Body of pancreas (tissue), 4 donors: ENCODE measurements around the gene PRR20A. TPM values are rescaled to one million over a fixed set of nuclear protein-coding genes. Genes with fewer than 3 reads are reported as not detected.
"Not testable (repeated sequence)": the region's sequence is repeated elsewhere in the genome, so short reads cannot be mapped to it uniquely, and the experiment has no call there.

ENCODE experiments used
- ATAC-seq: fragments of 150-250 bp; one replicate; pipeline ENCODE4 v1.9.1; 2016
- DNase-seq, 4 donors: peaks; one replicate each; pipeline ENCODE4 v3.0.0-alpha.2; 2019
- H3K27ac ChIP-seq, 4 donors: fragments of 200-600 bp; sonication (generic); 1 replicate in 3 of 4; 2 replicates in 1 of 4; pipeline versions ENCODE4 v1.5.1 to v1.6.1; 2016 to 2019; ENCODE audit warnings: mild to moderate bottlenecking in 1 of 4, mixed read lengths in 1 of 4, moderate library complexity in 1 of 4
- H3K27me3 ChIP-seq, 2 donors: fragments of 200-600 bp; sonication (generic); one replicate each; pipeline ENCODE4 v1.6.0; 2016; ENCODE audit warnings: mild to moderate bottlenecking in 1 of 2
- H3K36me3 ChIP-seq, 2 donors: fragments of 200-600 bp; sonication (generic); replicated peaks in 1 of 2; 2 replicates each; pipeline ENCODE4 v1.5.1; 2016; ENCODE audit warnings: low read depth in 2 of 2; ENCODE audit not compliant: insufficient read depth in 1 of 2
- H3K4me1 ChIP-seq: fragments of 200-600 bp; sonication (generic); one replicate; pipeline ENCODE4 v1.6.0; 2016
- H3K4me3 ChIP-seq, 2 donors: fragments of 200-600 bp; sonication (generic); 1 replicate in 1 of 2; 2 replicates in 1 of 2; pipeline ENCODE4 v1.5.1; 2016 to 2019
- H3K9me3 ChIP-seq, 3 donors: fragments of 200-600 bp; sonication (generic); 1 replicate in 2 of 3; 2 replicates in 1 of 3; pipeline ENCODE4 v1.5.1; 2016
- POLR2A ChIP-seq, 3 donors: fragments of 450-650 bp; IDR thresholded peaks; one replicate each; pipeline ENCODE4 v1.6.1; 2016; ENCODE audit warnings: antibody characterized with exemption in 3 of 3, mild to moderate bottlenecking in 2 of 3
- WGBS, 2 donors: methylation state at CpG; one replicate each; pipeline ENCODE4 v1.1.5; 2017; 5-methylcytosine and 5-hydroxymethylcytosine counted together
- intact Hi-C: fragments of 100-400 bp; cut with DNase I; formaldehyde crosslinking; loops from one replicate; pipeline ENCODE4 v1.15.1; 2023
- total RNA-seq, 2 donors: library from RNA; depleted of rRNA; stranded (reverse); fragments of >200 nt; gene quantifications; one replicate each; pipeline ENCODE4 v1.1.0, GENCODE V29; 2016
- TF ChIP-seq, protein P1 (sequence below), 7 experiments: fragments of 450-650 bp in 4 of 7; fragments of 200-600 bp in 3 of 7; sonication (generic) in 3 of 7; IDR thresholded peaks; one replicate each; pipeline ENCODE4 v1.5.1; 2016 to 2019; ENCODE audit warnings: antibody characterized with exemption in 7 of 7

PRR20A gene
- total RNA-seq, 2 donors from 2014 or later = not detected

DNA sequence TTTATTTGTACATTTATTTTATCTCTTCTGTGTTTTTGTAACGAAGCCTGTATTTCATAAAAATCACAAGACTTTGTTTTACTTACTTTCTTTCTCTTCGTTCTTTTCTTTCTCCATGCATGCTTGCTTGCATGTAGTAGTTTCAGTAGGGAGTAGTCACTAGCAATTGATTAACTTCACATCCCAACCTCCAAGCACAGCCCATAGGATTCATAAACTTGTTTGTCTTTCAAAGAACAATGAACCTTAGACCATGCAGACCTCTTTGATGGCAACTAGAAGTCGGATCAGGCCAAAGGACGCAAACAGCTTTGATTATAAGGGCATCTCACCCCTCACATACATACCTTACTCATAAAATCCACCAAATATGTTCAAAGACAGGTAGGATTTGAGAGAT is 3.1 kb upstream of the PRR20A start:
- Histone ChIP-seq H3K9me3 (no peaks in the 10 kb centered on the region), H3K4me3 (no peak overlapping the region), H3K27ac (no peak overlapping the region), H3K4me1 (no peaks in the 10 kb centered on the region), H3K27me3 (no peaks in the 10 kb centered on the region), H3K36me3 (no peaks in the 10 kb centered on the region)
- ATAC-seq = no peak
- DNase-seq = no peak
- intact Hi-C loops = no loop called here
- TF ChIP-seq POLR2A (IDR thresholded peaks at IDR 0.05) = no peak
- TF ChIP-seq, protein P1, sequence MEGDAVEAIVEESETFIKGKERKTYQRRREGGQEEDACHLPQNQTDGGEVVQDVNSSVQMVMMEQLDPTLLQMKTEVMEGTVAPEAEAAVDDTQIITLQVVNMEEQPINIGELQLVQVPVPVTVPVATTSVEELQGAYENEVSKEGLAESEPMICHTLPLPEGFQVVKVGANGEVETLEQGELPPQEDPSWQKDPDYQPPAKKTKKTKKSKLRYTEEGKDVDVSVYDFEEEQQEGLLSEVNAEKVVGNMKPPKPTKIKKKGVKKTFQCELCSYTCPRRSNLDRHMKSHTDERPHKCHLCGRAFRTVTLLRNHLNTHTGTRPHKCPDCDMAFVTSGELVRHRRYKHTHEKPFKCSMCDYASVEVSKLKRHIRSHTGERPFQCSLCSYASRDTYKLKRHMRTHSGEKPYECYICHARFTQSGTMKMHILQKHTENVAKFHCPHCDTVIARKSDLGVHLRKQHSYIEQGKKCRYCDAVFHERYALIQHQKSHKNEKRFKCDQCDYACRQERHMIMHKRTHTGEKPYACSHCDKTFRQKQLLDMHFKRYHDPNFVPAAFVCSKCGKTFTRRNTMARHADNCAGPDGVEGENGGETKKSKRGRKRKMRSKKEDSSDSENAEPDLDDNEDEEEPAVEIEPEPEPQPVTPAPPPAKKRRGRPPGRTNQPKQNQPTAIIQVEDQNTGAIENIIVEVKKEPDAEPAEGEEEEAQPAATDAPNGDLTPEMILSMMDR (IDR thresholded peaks at IDR 0.05) = no peak
- 28 to 33% methylated on average over 4 of the region's 4 CpGs for WGBS, 2 donors

- ATAC-seq = no peak
- TF ChIP-seq POLR2A (IDR thresholded peaks at IDR 0.05) = no peak
- TF ChIP-seq, protein P1 (IDR thresholded peaks at IDR 0.05) = no peak
- no peak overlapping the region for H3K4me3 ChIP-seq
- no peaks in the 10 kb centered on the region for H3K9me3 ChIP-seq
- H3K27ac ChIP-seq = no peak overlapping the region
- 63 to 75% methylated on average over 5 of the region's 5 CpGs for WGBS, 2 donors
- no peak for DNase-seq
- intact Hi-C loops = no loop called here
- H3K27me3 ChIP-seq = no peaks in the 10 kb centered on the region
- H3K4me1 ChIP-seq = no peaks in the 10 kb centered on the region
- no peaks in the 10 kb centered on the region for H3K36me3 ChIP-seq
Observed at GRCh38 chr13:57138988-57139387, 1.7 kb upstream of the PRR20A start.

DNA sequence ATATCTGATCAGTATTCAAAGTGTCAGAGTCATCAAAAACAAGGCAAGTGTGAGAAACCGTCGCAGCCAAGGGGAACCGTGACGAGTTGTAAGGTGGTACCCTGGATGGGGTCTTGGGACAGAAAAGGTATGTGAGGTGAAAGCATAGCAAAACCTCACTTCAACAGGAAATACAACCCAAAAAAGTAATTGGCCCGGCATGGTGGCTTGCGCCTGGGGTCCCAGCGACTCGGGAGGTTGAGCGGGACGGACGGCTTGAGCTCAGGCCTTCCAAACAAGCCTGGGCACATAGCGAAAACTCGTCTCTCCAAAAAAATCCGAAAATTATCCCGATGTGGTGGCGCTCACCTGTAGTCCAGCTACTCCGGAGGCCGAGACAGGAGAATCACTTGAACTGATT is 937 bp upstream of the PRR20A start:
- DNase-seq, H3K9me3 ChIP-seq, H3K27ac ChIP-seq, H3K36me3 ChIP-seq, H3K27me3 ChIP-seq, intact Hi-C loops, H3K4me1 ChIP-seq, ATAC-seq, H3K4me3 ChIP-seq: not testable (repeated sequence)
- WGBS, 2 donors = no CpG with 5 or more reads among the region's 18 CpGs

DNA sequence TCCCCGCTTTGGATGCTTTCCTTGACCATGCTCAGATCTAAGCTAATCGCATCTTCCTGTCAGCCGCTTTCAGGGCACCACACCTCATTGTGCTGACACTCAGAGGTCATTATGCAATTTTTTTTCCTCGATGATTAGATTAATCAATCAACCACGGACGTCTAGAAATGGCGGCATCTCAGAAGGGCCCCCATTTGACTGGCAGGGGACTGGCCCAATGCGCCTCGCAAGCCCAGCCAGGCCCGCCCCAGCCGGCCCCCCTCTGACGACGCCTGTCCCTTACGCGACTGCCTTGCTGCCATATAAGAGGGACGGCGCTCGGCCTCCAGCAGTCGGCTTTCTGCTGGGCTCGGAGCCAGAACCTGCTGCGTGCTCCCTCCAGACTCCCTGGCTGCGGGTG is 6.5 kb downstream of the PRR20A start, which contains the start of gene PRR20B:
Gene PRR20B, plus strand, starts transcription at position 301 of the 400 bp plus-strand sequence. CDS start 387 bp downstream, outside the sequence.
- DNase-seq, intact Hi-C loops, H3K36me3 ChIP-seq, H3K27me3 ChIP-seq, H3K27ac ChIP-seq, ATAC-seq, H3K4me3 ChIP-seq, H3K9me3 ChIP-seq, H3K4me1 ChIP-seq: not testable (repeated sequence)
- no CpG with 5 or more reads among the region's 22 CpGs for WGBS, 2 donors

DNA sequence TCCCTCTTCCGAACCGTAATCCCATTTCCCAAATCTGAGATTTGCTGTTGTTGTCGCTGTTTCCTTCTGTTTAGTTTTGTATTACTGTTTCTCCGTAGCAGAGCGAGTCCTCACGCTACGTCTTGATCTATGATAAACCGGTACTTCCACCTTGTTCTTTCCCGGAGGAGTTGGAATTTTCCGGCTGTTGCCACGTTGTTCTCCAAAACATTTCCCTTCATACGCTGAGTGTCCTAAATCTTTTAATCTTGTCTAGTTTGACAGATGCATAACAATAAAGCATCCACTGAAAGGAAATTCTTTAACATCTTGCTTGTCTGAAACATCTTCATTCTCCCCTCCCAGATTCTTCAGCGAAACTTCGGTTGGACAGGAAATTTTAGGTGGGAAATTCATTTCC is 7.4 kb downstream of the PRR20A start:
- intact Hi-C loops, DNase-seq, H3K9me3 ChIP-seq, H3K4me1 ChIP-seq, H3K36me3 ChIP-seq, H3K27me3 ChIP-seq, H3K27ac ChIP-seq, ATAC-seq, H3K4me3 ChIP-seq: not testable (repeated sequence)
- WGBS, 2 donors = 83 to 91% methylated on average over 9 of the region's 14 CpGs

DNA sequence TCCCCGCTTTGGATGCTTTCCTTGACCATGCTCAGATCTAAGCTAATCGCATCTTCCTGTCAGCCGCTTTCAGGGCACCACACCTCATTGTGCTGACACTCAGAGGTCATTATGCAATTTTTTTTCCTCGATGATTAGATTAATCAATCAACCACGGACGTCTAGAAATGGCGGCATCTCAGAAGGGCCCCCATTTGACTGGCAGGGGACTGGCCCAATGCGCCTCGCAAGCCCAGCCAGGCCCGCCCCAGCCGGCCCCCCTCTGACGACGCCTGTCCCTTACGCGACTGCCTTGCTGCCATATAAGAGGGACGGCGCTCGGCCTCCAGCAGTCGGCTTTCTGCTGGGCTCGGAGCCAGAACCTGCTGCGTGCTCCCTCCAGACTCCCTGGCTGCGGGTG is 13.0 kb downstream of the PRR20A start, which contains the start of gene PRR20C:
Gene PRR20C, plus strand, starts transcription at position 301 of the 400 bp plus-strand sequence. CDS start 387 bp downstream, outside the sequence.
- ATAC-seq, H3K27me3 ChIP-seq, H3K27ac ChIP-seq, H3K9me3 ChIP-seq, H3K4me3 ChIP-seq, H3K4me1 ChIP-seq, DNase-seq, intact Hi-C loops, H3K36me3 ChIP-seq: not testable (repeated sequence)
- no CpG with 5 or more reads among the region's 22 CpGs for WGBS, 2 donors

- ATAC-seq, H3K4me3 ChIP-seq, H3K27me3 ChIP-seq, H3K27ac ChIP-seq, H3K4me1 ChIP-seq, intact Hi-C loops, H3K36me3 ChIP-seq, DNase-seq, H3K9me3 ChIP-seq: not testable (repeated sequence)
- no CpG with 5 or more reads among the region's 22 CpGs for WGBS, 2 donors
Observed at GRCh38 chr13:57160332-57160731, 19.6 kb downstream of the PRR20A start, which contains the start of gene PRR20D. Gene PRR20D (plus strand): TSS chr13:57160632. CDS start chr13:57161019, 387 bp downstream.

DNA sequence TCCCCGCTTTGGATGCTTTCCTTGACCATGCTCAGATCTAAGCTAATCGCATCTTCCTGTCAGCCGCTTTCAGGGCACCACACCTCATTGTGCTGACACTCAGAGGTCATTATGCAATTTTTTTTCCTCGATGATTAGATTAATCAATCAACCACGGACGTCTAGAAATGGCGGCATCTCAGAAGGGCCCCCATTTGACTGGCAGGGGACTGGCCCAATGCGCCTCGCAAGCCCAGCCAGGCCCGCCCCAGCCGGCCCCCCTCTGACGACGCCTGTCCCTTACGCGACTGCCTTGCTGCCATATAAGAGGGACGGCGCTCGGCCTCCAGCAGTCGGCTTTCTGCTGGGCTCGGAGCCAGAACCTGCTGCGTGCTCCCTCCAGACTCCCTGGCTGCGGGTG is 26.2 kb downstream of the PRR20A start, which contains the start of gene PRR20E:
Gene PRR20E, plus strand, starts transcription at position 301 of the 400 bp plus-strand sequence. CDS start 387 bp downstream, outside the sequence.
- H3K27me3 ChIP-seq, H3K4me1 ChIP-seq, H3K36me3 ChIP-seq, H3K4me3 ChIP-seq, intact Hi-C loops, ATAC-seq, DNase-seq, H3K27ac ChIP-seq, H3K9me3 ChIP-seq: not testable (repeated sequence)
- no CpG with 5 or more reads among the region's 22 CpGs for WGBS, 2 donors
